ENCODE measurements around the gene TYW1.
"Not testable (repeated sequence)": the region's sequence is repeated elsewhere in the genome, so short reads cannot be mapped to it uniquely, and the experiment has no call there.

Gene TYW1

DNA sequence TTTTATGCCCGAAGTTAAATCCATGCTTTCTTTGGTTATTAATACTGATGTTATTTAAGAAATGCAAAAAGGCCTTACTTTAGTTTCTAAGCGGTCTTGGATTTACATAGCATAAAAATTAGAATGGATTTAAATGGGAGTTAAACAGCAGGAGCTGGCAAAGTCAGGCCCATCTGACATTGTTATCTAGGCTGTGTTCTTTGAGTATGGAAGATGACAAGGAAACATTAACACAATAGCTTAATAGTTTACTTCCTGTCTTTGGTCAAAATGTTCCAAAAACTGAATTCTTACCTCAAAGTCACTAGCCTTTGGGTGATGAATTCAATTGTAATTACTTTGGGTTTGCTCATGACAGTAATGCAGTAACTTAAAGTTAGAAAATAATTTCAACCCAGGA is 123.9 kb downstream of the TYW1 start:
- not testable (repeated sequence) for DNase-seq (ENCODE audit: extremely low read depth in 1 of 2, low read depth in 1 of 2)

DNA sequence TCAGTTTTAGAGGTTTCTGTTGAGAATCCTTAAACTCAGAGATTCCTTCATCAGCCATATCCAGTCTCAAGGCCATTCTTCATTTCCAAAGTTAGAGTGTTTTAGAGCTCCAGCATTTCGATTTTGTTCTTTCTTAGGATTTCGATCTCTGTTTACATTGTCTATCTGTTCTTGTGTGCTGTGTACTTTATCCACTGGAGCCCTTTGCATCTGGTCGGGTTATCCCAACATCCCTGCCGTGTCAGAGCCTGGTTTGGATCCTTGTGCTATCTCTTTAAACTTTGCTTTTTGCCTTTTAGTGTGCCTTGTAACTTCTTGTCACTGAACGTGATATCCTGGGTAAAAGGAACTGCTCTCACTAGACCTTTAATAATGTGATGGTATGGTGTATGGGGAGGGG is 131.6 kb downstream of the TYW1 start:
- not testable (repeated sequence) for DNase-seq (ENCODE audit: extremely low read depth in 1 of 2, low read depth in 1 of 2)

DNA sequence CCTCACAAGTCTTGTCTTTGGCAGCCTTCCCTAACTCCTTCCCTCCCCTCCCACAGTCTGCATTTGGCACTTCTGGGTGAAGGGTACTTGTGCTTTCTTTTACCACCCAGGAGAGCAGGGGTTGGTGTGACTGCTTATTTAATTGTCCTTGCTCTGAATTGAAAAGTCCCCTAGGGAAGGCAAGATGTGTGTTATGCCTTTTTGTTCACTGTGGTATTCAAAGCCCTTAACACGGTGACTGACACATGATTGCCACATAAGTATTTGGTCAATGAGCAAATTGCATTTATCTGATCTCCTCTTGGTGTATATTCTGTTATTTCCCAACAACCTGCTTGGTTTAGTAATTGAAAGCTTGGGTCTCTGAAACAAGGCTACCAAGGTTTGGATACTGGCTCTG is 134.1 kb downstream of the TYW1 start:
- DNase-seq (ENCODE audit: extremely low read depth in 1 of 2, low read depth in 1 of 2), result not testable (repeated sequence)

DNA sequence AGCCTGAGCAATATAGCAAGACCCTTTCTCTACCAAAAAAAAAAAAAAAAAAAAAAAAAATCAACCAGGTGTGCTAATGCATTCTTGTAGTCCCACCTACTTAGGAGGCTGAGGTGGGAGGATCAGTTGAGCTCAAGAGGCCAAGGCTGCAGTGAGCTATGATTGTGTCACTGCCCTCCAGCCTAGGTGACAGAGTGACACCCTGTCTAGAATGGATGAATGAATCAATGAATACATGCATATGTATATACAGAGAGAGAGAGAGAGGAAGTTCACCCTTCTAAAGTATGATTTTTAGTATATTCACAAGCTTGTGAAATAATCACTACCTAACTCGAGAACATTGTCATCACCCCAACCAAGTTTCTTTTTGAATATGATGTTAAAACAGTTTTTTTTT is 138.3 kb downstream of the TYW1 start:
- not testable (repeated sequence) for DNase-seq (ENCODE audit: extremely low read depth in 1 of 2, low read depth in 1 of 2)

DNA sequence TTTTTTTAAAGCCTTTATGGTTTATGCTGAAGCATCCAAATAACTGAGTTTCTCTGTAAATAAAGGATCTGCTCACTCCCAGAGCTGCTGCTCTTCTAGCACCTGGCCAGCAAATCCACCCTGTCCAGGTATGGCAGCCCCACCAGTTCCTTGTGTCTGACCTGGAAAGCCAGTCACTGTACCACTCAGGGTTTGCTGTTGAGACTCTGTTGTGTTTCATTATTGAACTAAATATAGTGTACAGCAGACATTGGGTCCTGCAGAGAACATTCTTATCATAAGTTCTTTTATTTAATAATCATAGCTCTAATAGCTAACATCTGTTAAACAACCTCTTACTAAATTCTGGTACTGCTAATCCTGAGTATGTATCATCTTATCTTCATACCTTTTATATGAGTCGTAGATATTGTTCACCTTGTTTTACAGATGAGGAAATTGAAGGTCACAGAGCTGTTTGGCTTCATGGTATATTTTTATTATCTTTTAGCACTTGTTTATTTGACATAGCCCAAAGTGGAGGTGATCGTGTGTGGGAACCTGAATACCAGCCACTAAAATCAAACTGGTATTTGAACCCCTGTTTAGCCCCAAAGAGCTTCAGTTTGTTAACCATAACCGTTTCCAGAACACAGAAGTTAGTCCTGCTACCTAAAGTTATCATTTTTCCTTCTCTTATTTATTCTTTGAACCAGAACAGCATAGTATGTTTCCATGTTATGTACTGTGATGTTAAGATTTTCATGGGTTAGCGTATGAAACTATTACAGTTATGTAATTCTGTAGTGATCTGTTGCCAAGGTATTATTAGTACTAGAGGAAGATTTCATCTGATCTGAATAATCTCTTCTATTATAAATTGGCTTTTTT is 139.2 kb downstream of the TYW1 start:
- not testable (repeated sequence) for DNase-seq (ENCODE audit: extremely low read depth in 1 of 2, low read depth in 1 of 2)

DNA sequence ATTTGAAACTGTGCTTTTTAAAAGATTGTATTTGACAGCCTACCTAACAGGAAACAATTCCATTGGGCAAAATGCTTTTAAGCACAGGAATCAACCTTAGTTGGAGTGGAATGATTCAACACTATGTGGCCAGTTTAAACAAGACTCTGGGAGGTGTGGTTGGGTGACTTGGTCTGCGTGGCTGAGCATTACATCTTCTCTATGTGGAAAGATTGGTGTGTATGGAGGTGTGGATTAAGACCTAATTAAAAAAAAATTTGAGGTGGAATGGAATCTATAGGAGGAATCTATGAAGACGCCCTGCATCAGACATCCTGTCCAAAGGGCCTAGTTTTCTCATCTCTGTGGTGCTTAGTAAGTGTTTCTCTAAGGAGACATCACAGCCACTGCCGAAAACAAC is 140.9 kb downstream of the TYW1 start:
- not testable (repeated sequence) for DNase-seq (ENCODE audit: extremely low read depth in 1 of 2, low read depth in 1 of 2)

DNA sequence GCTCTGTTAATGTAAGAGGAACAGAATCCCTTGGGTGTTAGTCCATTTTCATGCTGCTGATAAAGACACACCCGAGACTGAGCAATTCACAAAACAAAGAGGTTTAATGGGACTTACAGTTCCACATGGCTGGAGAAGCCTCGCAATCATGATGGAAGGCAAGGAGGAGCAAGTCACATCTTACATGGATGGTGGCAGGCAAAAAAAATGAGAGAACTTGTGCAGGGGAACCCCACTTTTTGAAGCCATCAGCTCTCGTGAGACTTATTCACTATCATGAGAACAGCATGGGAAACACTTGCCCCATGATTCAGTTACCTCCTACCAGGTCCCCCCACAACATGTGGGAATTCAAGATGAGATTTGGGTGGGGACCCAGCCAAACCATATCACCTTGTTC is 143.2 kb downstream of the TYW1 start:
- not testable (repeated sequence) for DNase-seq (ENCODE audit: extremely low read depth in 1 of 2, low read depth in 1 of 2)

DNA sequence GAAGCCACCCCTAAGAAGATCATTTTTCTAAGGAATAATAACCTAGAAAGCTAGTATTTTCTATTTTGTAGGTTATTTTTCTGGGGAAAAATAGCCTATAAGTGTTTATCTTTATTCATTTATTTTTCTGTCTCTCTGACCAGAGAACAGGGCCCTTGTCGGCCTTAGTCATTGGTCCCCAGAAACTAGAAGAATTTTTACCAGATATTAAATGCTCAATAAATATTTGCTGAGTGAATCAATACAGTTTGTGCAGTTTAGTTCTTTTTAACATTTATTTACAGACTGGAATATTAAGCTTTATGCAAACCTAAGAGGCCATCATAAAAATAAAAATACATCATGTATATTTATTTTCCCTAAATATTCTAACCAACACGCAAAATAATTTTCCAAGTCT is 144.4 kb downstream of the TYW1 start:
- not testable (repeated sequence) for DNase-seq (ENCODE audit: extremely low read depth in 1 of 2, low read depth in 1 of 2)

DNA sequence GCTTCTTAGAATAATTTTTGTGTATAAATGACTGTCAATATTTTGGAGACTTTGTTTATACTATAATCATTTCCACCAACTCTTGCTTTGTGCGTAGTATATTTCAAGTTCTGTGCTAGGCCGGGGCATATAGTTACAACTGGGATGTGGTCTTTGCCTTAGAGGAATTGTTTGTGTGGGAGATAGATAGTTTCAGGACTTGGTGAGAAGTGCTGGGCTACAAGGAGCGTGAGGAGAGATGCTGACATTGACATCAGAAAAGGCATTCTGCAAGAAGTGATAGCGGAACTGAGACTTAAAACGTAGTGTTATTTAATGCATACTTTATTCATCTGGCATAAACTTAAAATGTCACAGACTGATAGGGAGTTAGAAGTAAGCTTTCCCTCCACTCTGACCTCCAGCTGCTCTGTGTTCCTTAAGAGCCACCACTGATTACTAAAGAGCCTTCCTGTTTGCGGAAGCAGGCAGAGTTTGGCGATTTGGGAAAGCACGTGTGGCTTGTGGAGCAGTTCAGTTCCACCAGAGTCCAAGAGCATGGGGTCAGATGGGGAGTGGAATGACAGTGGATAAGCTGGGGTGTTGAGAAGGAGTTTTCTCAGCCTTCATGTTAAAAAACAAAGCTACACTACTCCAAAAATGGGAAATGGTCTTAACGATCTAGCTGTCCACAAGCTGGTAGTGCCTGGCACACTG is 146.6 kb downstream of the TYW1 start:
- not testable (repeated sequence) for DNase-seq (ENCODE audit: extremely low read depth in 1 of 2, low read depth in 1 of 2)

DNA sequence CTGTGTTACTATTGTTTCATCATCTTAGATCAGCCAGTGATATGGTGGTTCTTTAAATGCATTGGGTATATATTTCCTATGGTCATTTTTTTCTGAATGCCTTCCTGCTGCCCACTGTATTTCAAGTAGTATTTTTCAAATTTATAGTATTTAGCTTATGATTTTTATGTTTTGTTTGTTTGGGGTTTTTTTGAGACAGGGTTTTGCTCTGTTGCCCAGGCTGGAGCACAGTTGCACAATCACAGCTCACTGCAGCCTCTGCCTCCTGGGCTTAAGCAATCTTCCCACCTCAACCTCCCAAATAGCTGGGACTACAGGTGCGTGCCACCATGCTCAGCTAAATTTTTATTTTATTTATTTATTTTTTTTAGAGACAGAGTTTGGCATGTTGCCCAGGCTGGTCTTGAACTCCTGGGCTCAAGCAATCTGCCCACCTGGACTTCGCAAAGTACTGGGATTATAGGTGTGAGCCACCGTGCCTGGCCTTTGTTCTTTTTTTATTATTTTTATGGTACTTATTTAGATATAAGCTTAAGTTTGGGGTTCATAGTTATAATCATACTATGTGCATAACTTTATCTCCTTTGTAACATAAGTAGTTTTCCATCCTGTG is 149.1 kb downstream of the TYW1 start:
- DNase-seq (ENCODE audit: extremely low read depth in 1 of 2, low read depth in 1 of 2), result not testable (repeated sequence)

DNA sequence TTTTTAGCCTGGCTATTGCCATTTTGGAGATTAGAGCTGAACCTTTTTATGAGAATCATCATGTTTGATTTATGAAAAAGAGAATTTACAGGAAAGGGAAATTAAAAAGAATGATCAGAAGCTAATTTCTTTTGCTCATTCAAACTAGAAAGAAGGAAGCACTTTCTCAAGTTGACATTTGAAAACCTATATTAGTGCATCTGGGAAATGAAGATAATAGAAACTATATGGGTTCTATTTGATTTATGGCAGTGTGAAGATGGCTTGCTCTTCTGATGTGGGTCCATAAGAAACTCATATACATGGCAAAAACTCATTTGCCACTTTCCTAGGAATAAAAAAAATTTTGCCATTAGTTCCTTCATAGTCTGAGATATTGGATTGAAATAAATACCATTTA is 152.5 kb downstream of the TYW1 start:
- not testable (repeated sequence) for DNase-seq (ENCODE audit: extremely low read depth in 1 of 2, low read depth in 1 of 2)

DNA sequence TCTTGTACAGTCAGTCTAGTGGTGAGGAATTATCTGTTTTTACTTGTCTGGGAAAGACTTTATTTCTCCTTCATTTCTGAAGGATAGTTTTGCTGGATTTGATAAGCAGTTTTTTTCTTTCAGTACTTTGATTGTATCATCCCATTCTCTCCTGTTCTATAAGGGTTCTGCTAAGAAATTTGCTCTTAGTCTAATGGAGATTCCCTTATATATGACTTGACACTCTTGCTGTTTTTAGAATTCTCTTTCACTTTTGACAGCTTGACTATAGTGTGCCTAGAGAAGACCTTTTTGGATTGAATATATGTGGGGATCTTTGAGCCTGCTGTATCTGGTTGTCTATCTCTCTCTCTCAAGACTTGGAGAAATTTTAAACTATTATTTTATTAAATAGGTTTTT is 157.7 kb downstream of the TYW1 start:
- DNase-seq (ENCODE audit: extremely low read depth in 1 of 2, low read depth in 1 of 2), result not testable (repeated sequence)

DNA sequence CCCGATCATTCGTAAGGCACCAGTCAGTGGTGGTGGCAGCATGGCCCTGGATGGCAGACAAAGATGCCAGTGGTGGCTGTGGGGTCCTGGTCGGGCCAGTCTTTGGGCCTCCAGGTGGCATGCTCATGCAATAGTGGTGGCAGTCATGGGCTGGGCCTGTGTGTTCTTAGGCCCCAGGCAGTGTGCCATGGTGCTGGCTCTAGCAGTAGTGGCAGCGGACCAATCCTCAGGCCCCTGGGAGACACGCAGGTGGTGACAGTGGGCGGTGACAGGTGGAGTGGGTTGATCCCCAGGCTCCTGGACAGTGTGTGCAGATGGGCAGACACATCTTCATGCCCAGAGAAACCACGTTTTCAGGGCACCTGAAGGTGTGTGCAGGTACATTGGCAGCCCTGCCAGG is 159.4 kb downstream of the TYW1 start:
- DNase-seq (ENCODE audit: extremely low read depth in 1 of 2, low read depth in 1 of 2), result not testable (repeated sequence)

DNA sequence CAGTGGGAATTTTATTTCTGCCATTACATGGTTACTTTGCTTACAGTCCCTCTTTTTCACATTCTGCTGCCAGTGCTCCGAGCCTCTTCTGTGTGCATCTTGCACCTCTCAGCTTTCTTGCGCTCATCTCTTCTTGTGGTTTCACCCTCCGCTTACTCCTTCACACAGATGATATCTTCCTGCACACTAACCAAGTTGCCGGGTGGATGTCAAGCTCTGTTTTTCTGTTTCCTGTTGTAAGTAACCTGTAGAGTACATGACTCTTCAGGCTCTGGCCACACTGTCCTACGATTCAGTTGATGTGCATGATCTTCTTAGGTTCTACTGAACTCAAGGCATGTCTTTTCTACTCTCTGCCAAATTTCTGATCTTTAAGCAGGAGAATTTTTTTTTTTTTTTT is 166.7 kb downstream of the TYW1 start:
- DNase-seq (ENCODE audit: extremely low read depth in 1 of 2, low read depth in 1 of 2), result not testable (repeated sequence)

DNA sequence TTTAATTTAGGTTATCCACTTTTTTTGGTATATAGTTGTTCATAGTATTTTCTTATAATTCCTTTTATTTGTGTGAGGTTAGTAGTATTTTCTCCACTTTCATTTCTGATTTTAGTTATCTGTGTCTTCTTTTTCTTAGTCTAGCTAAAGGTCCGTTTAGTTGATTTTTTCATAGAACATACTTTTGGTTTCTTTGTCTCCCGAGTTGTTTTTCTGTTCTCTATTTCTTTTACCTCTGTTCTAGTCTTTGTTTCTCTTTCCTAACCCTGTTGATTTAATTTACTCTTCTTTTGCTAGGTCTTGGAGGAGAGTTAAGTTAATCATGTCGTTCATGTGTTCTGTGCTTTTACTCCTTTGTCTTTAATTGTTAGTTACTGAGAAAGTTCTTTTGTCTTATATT is 174.5 kb downstream of the TYW1 start:
- not testable (repeated sequence) for DNase-seq (ENCODE audit: extremely low read depth in 1 of 2, low read depth in 1 of 2)

DNA sequence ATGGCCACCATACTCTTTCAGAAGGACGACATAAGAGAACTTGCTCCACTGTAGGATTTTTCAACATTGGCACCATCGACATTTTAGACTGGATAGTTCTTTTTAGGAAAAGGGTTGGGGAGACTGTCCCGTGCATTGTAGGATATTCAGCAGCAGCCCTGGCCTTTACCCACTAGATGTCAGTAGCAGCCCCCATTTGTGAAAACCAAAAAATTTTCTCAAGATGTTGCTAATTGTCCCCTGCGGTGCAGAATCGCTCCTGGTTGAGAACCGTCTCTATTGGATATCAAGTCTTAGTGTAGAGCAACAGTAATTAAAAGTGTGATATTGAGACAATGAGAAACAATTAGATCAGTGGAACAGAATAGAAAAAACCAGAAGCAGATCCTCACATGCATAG is 180.1 kb downstream of the TYW1 start:
- not testable (repeated sequence) for DNase-seq (ENCODE audit: extremely low read depth in 1 of 2, low read depth in 1 of 2)

DNA sequence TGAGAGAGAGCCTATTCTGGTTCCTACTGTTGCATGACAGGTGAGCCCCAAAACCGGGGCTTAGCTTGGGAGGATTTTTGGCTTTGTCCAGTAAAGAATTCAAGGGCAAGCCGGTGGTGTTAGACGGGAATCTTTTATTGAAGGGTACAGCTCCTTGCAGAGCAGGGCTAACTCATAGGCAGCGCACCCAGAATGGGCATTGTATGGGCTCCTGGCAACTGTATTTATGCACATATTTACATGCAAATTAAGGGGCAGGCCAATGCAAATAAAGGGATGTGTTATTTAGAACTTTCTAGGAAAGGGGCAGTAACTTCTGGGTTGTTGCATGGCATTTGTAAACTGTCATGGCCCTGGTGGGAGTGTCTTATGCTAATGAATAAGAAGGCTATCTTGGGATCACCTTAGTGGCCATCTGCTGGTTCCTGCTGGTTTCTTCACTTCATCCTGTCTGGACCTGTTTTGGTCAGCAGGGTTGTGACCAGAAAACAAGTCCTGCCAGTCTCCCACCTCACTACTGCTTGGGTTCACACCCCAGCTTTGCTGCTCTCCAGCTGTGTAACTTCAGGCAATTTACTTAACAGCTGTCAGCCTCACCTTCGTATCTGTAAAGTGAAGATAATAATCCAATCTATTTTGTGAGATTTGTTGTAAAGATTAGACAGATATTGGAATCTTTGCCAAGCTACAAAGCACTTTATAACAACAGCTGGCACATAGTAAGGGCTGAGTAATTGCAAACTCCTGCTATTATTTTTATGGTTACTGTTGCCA is 182.5 kb downstream of the TYW1 start:
- not testable (repeated sequence) for DNase-seq (ENCODE audit: extremely low read depth in 1 of 2, low read depth in 1 of 2)

DNA sequence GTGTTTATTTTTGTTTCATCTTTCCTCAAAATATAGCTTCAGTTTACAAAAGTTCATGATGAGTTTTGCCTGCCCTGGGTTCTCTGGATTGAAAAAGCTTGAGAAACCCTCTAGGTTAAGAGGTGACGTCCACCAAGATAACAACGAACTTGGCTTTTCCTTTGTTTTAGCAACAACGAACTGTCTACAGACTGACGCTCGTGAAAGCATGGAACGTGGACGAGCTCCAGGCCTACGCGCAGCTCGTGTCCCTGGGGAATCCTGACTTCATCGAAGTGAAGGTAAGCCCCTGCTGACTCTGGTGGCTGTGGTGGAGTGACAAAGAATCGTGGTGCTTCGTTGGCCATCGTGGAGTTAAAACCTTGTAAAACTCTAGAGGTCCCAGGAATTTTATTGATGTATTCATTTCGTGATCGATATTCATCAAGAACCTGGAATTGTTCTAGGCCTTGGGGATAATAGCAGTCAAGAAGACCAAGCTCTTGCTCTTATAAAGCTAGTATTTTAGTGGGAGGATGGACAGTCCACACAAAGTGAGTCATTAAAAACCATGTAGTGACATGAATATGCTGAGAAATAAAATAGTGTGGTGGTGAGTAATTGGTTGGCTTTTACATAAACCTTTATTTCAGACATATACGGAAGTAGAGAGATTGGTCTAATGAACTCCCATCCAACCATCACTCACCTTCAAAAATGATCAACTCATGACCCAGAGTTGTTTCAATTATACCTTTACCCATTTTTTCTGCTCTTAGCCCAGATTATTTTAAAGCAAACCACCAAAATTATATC is 186.5 kb downstream of the TYW1 start:
- not testable (repeated sequence) for DNase-seq (ENCODE audit: extremely low read depth in 1 of 2, low read depth in 1 of 2)

DNA sequence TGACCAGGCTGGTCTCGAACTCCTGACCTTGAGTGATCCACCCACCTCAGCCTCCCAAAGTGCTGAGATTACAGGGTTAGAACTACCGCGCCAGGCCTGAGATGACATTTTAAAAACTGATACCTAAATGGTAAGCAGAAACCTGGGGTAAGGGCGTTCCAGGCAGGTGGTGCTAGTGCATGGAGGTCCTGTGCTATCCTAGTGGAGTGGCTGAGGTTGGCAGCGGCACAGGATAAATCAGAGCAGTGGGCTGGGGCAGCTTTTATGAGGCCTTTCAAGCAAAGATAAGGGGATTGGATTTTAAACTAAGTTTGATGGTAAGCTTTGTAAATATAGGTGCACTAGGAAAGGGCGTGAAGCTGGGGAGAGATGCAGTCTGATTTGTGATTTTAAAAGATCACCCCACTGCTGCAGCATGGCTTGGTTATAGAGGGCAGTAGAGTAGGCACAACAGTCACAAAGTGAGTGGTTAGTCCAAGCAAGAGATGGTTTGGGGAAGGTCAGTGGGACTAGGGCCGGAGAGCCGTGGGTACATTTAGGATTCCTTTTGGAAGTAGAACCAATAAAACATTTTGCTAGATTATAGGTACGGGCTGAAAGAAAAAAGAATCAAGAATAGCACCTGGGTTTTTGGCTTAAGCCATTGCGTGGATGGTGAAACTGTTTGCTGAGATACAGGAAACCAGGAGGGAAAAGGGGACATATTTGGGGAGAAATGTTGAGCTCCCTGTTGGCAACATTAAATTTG is 188.5 kb downstream of the TYW1 start:
- not testable (repeated sequence) for DNase-seq (ENCODE audit: extremely low read depth in 1 of 2, low read depth in 1 of 2)

All from activated CD8-positive, alpha-beta memory T cell treated with anti-CD3 and anti-CD28 coated beads for 1 hour (primary cell).